ENCODE results near the gene CCNL2. TPM values are rescaled to one million over a fixed set of nuclear protein-coding genes. Genes with fewer than 3 reads are reported as not detected.
"Not testable (repeated sequence)": the region's sequence is repeated elsewhere in the genome, so short reads cannot be mapped to it uniquely, and the experiment has no call there.

The CCNL2 gene
- total and polyA plus RNA-seq, 2 of the 13 experiments (the other 11 are each of a cell fraction or from before 2014, with no cell fraction given): 105 to 340 TPM

- peaks cover 59% of the 10 kb centered on the region for H3K4me1 ChIP-seq (ENCODE audit: insufficient read depth, low read length)
- H3K27ac ChIP-seq (ENCODE audit: extremely low read length, insufficient read depth, low read length); DNase-seq (ENCODE audit: low spot score); H4K20me1 ChIP-seq (ENCODE audit: insufficient read depth, low read length); BruUV-seq (replicated peaks); H3K36me3 ChIP-seq (replicated peaks in 1 of 2; ENCODE audit: control insufficient read depth in 1 of 2, insufficient read depth in 2 of 2, low read length in 2 of 2); intact Hi-C loops (cut with micrococcal nuclease; ENCODE audit: unreplicated experiment); H3K9me3 ChIP-seq (ENCODE audit: low read length); FAIRE-seq; H3K4me3 ChIP-seq (replicated peaks in 1 of 3; ENCODE audit: insufficient read depth in 1 of 3, low read depth in 2 of 3, low read length in 3 of 3); H3K9ac ChIP-seq (ENCODE audit: insufficient read depth, low read depth, low read length); in situ Hi-C loops (cut with HindIII; ENCODE audit: extremely low pct_ligation_motif_present, low pct_unique_long_range_greater_than_20kb); ATAC-seq; H2AFZ ChIP-seq (ENCODE audit: low read length); H3K27me3 ChIP-seq (ENCODE audit: control insufficient read depth in 1 of 2, insufficient read depth in 2 of 2, low read length in 2 of 2): not testable (repeated sequence)
- 95% methylated on average over 16 of the region's 25 CpGs for WGBS (ENCODE audit: low lambda C conversion rate)
- 0 out of 2 replicates have a peak, but pooled peaks have one; percentile 18 for TF ChIP-seq ZNF501 (CRISPR knock-in tag; IDR thresholded peaks at IDR 0.05)
- POLR2A ChIA-PET: interaction anchor here (1.0 kb wide), 1 partner anchor 19 kb away, joined by 3 read pairs; no protein-coding TSS in a partner anchor
- CTCF ChIA-PET (ENCODE audit: low intra/inter-chr PET ratio, low total read pairs): interaction anchor here (0.8 to 1.1 kb wide), 3 partner anchors 20 to 23 kb away, joined by 3 read pairs; no protein-coding TSS in a partner anchor
- peaks cover 12% of the 10 kb centered on the region for H3K79me2 ChIP-seq (ENCODE audit: insufficient read depth, low read length)
- H3K4me2 ChIP-seq (ENCODE audit: low read depth, low read length): peak overlapping the region; percentile 42
Observed at GRCh38 chr1:1417825-1418463, 18.8 kb upstream of the CCNL2 start.

GRCh38 chr1:1417396-1417795 is 18.3 kb upstream of the CCNL2 start:
- 24% methylated on average over 5 of the region's 5 CpGs for WGBS (ENCODE audit: low lambda C conversion rate)
- H3K9me3 ChIP-seq (ENCODE audit: low read length); H2AFZ ChIP-seq (ENCODE audit: low read length); H3K36me3 ChIP-seq (replicated peaks in 1 of 2; ENCODE audit: control insufficient read depth in 1 of 2, insufficient read depth in 2 of 2, low read length in 2 of 2); ATAC-seq; H3K9ac ChIP-seq (ENCODE audit: insufficient read depth, low read depth, low read length); H3K27me3 ChIP-seq (ENCODE audit: control insufficient read depth in 1 of 2, insufficient read depth in 2 of 2, low read length in 2 of 2); in situ Hi-C loops (cut with HindIII; ENCODE audit: extremely low pct_ligation_motif_present, low pct_unique_long_range_greater_than_20kb); H4K20me1 ChIP-seq (ENCODE audit: insufficient read depth, low read length); intact Hi-C loops (cut with micrococcal nuclease; ENCODE audit: unreplicated experiment); POLR2A ChIA-PET; H3K4me3 ChIP-seq (replicated peaks in 1 of 3; ENCODE audit: insufficient read depth in 1 of 3, low read depth in 2 of 3, low read length in 3 of 3); BruUV-seq (replicated peaks); H3K27ac ChIP-seq (ENCODE audit: extremely low read length, insufficient read depth, low read length): not testable (repeated sequence)
- DNase-seq (ENCODE audit: low spot score): peak; percentile 72
- FAIRE-seq: peak; percentile 50
- peaks cover 54% of the 10 kb centered on the region for H3K4me1 ChIP-seq (ENCODE audit: insufficient read depth, low read length)
- peak overlapping the region; percentile 42 for H3K4me2 ChIP-seq (ENCODE audit: low read depth, low read length)
- TF ChIP-seq STAG1 (CRISPR knock-in tag; IDR thresholded peaks at IDR 0.05) (peak; percentile 29; the same call in 1 of the 2 replicates), SAP130 (CRISPR knock-in tag; IDR thresholded peaks at IDR 0.05; ENCODE audit: low read depth) (peak; percentile 48), CTCF (CRISPR knock-in tag; IDR thresholded peaks at IDR 0.05) (peak; percentile 52; the same call in 1 of the 2 replicates), PATZ1 (CRISPR knock-in tag; IDR thresholded peaks at IDR 0.05) (0 out of 2 replicates have a peak, but pooled peaks have one; percentile 14)
- CTCF ChIA-PET (ENCODE audit: low intra/inter-chr PET ratio, low total read pairs): interaction anchor here (0.8 to 1.1 kb wide), 3 partner anchors 21 to 24 kb away, joined by 3 read pairs; no protein-coding TSS in a partner anchor
- H3K79me2 ChIP-seq (ENCODE audit: insufficient read depth, low read length): peaks cover 12% of the 10 kb centered on the region
